Measurements from ENCODE around the gene ABTB1.

- TF ChIP-seq EP300 (IDR thresholded peaks at IDR 0.05) (no peak), POLR2A (IDR thresholded peaks at IDR 0.05) (no peak)
- TF ChIP-seq, protein P1, sequence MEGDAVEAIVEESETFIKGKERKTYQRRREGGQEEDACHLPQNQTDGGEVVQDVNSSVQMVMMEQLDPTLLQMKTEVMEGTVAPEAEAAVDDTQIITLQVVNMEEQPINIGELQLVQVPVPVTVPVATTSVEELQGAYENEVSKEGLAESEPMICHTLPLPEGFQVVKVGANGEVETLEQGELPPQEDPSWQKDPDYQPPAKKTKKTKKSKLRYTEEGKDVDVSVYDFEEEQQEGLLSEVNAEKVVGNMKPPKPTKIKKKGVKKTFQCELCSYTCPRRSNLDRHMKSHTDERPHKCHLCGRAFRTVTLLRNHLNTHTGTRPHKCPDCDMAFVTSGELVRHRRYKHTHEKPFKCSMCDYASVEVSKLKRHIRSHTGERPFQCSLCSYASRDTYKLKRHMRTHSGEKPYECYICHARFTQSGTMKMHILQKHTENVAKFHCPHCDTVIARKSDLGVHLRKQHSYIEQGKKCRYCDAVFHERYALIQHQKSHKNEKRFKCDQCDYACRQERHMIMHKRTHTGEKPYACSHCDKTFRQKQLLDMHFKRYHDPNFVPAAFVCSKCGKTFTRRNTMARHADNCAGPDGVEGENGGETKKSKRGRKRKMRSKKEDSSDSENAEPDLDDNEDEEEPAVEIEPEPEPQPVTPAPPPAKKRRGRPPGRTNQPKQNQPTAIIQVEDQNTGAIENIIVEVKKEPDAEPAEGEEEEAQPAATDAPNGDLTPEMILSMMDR (IDR thresholded peaks at IDR 0.05), result no peak
These were observed 9.8 kb downstream of the ABTB1 start for GRCh38 chr3:127682561-127682960.

Data from stomach (tissue), 4 donors.